IgD-negative memory B cell (primary cell): ENCODE measurements around the gene WWOX. TPM values are rescaled to one million over a fixed set of nuclear protein-coding genes. Genes with fewer than 3 reads are reported as not detected.

Experiments used
- H3K27ac Mint-ChIP-seq, 3 donors: one replicate each; pipeline ENCODE4 v1.8.0; 2020 to 2022; ENCODE audit warnings: mild to moderate bottlenecking in 3 of 3, mixed read lengths in 3 of 3, moderate library complexity in 1 of 3
- H3K27me3 Mint-ChIP-seq: one replicate; pipeline ENCODE4 v1.8.0; 2021; ENCODE audit warnings: mixed read lengths
- H3K36me3 Mint-ChIP-seq: one replicate; pipeline ENCODE4 v1.8.0; 2020; ENCODE audit warnings: mild to moderate bottlenecking, mixed read lengths
- H3K4me1 Mint-ChIP-seq, 3 donors: one replicate each; pipeline ENCODE4 v1.8.0; 2020 to 2022; ENCODE audit warnings: mixed read lengths in 3 of 3, mild to moderate bottlenecking in 1 of 3
- H3K4me3 Mint-ChIP-seq, 4 donors: one replicate each; pipeline ENCODE4 v1.8.0; 2020 to 2022; ENCODE audit warnings: mild to moderate bottlenecking in 4 of 4, mixed read lengths in 4 of 4, moderate library complexity in 3 of 4
- H3K9me3 Mint-ChIP-seq, 3 donors: one replicate each; pipeline ENCODE4 v1.8.0; 2020 to 2021; ENCODE audit warnings: mixed read lengths in 3 of 3, mild to moderate bottlenecking in 1 of 3
- polyA plus RNA-seq: library from polyadenylated mRNA; unstranded; fragments of 300-500 nt; fragmentation: Illumina TruSeq; gene quantifications from one replicate; pipeline ENCODE4 v1.2.3, GENCODE V29; 2021

WWOX gene
- polyA plus RNA-seq, 1 donor from 2014 or later, result 12.2 TPM

DNA sequence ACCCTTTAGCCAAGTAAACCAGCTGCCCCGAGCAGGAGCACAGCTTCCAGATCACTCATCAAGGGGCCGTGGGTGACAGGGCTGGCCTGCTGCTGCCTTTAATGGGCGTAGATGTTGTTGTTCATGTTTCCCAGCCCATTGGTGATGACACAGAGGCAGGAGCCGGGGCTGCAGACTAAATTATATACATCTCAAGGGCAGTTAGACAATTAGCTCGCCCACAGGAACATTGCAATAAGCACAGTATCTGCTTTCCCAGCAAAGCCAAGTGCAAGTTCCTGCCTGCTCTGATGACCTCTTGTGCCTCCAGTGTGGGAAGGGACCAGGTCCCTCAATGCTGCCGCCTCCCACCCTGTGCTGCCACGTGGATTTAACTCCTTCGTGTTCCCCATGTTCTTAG lies 1015.3 kb downstream of the WWOX start:
- H3K9me3 Mint-ChIP-seq, result peaks cover 0 to 2% (median 0%) of the 10 kb centered on the region in 3 donors
- H3K4me1 Mint-ChIP-seq, result no peaks in the 10 kb centered on the region
- no peak overlapping the region for H3K4me3 Mint-ChIP-seq
- H3K36me3 Mint-ChIP-seq, result peaks cover 2% of the 10 kb centered on the region
- no peak overlapping the region for H3K27ac Mint-ChIP-seq
- peaks cover 2% of the 10 kb centered on the region for H3K27me3 Mint-ChIP-seq

DNA sequence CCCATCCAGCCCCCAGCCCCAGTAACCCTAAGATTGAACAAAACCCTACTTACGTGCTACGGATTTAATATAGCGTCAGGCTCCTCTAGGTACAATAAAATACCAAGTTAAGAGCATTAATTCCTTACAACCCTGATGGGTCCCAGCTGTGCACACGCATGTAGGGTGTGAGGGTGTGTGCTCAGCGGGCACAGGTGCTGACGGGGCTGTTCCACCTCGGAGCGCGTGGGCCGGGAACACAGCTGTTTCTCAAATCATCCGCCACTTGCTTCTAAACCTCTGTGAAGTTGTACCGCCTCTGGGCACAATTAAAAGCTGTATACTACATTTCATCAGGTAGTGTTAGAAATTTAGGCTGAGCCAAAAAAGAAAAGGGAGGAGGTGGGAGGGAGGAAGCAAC lies 1022.5 kb downstream of the WWOX start:
- peaks cover 2% of the 10 kb centered on the region for H3K27me3 Mint-ChIP-seq
- H3K27ac Mint-ChIP-seq, result no peak overlapping the region
- H3K4me3 Mint-ChIP-seq, result no peak overlapping the region
- H3K4me1 Mint-ChIP-seq, result peaks cover 0 to 1% (median 0%) of the 10 kb centered on the region in 3 donors
- peaks cover 0 to 8% (median 0%) of the 10 kb centered on the region in 3 donors for H3K9me3 Mint-ChIP-seq
- peaks cover 2% of the 10 kb centered on the region for H3K36me3 Mint-ChIP-seq

DNA sequence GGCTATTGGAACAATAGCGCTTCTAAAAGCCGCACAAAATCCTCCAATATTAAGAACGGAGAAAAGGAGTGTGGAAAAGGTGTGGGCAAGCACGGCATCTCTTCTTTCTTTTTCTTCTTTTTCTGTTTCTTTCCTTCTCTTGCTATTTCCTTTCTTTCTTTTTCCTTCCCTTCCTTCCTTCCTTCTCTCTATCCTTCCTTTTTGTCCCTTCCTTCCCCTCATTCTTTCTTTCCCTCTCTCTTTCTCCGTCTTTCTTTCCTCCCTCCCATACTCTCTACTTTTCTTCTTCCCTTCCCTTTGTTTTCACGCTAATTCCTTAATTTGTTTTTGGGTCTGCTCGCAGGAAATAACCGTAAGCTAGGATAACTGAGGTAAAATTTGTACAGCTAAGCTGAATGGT lies 1022.9 kb downstream of the WWOX start:
- Mint-ChIP-seq H3K36me3 (peaks cover 2% of the 10 kb centered on the region), H3K9me3 (peaks cover 0 to 8% (median 0%) of the 10 kb centered on the region in 3 donors), H3K4me3 (no peak overlapping the region), H3K27me3 (peaks cover 2% of the 10 kb centered on the region), H3K27ac (no peak overlapping the region), H3K4me1 (peaks cover 0 to 1% (median 0%) of the 10 kb centered on the region in 3 donors)

DNA sequence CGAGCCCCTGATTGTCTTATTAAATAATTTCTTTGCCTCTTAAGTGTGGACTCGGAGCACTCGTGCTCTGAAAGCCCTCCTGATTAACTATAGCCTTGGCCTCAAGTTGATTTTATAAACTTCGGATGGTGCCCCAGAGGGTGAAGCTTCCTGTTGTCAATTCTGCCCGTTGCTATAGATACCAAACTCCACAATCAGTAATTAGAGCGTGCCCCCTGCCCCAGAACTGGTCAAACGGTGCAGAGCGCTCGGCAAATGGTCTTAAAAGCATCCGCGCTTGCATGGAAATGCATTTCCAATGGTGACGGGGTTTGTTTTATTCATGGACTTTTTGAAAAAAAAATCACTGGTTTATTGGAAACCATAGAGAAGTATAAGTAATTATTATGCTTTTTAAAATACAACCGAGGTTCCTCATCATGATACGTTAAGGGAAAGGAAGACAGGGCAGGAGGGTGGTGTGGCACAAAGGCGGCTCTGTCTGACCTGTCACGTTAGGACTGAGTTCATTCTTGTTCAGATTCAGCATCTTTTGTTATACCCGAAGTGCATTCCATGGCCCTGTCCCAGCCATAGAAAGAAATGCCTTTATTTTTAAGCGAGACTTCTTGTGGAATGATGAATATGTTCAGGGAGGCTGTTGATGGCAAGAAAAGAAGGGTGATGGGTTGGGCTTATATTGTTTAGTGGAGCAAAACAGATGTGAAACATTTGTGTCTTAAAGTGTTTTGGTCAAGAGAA lies 1024.7 kb downstream of the WWOX start:
- no peak overlapping the region for H3K4me3 Mint-ChIP-seq
- no peaks in the 10 kb centered on the region for H3K27me3 Mint-ChIP-seq
- H3K27ac Mint-ChIP-seq, result no peak overlapping the region
- H3K4me1 Mint-ChIP-seq, result peaks cover 0 to 1% (median 0%) of the 10 kb centered on the region in 3 donors
- peaks cover 2% of the 10 kb centered on the region for H3K36me3 Mint-ChIP-seq
- peaks cover 0 to 5% (median 0%) of the 10 kb centered on the region in 3 donors for H3K9me3 Mint-ChIP-seq

DNA sequence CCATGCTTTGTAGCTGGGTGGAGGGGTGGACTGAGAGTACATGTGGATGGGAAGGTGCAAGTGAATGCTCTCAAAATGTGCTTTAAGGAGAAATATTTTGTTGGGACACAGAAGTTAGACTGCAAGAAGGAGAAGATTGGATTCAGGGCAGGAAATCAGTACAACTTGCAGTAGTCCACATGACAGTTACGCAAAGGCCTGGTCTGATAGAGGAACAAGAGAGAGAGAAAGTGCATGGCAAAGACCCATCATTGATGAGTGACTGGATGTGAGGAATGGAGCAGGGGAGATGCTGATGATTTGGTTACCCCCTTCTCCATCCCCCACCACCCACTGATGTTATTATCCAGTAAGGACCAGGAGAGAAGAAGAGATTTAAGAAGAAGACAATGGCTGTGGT lies 1028.3 kb downstream of the WWOX start:
- H3K9me3 Mint-ChIP-seq, result peaks cover 0 to 8% (median 4%) of the 10 kb centered on the region in 3 donors

DNA sequence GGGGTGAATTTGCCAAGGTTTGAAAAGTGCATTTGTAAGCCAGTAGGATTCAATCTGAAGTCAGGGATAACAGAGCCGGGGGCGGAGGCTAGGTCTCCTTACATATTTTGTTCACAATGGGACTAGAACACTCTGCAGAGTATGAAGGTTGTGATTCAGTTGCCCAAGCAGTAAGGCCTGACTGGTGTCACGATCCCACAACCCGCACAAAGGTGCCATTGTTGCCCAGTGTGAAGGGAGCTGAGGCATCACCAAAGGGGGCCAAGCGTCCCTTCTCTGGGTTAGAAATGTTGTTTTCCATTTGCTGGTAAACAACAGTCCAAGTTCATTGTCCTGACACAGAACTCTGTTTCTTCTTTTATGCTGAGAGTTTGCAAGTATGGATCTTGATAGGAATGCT lies 1029.3 kb downstream of the WWOX start:
- Mint-ChIP-seq H3K4me3 (no peak overlapping the region), H3K9me3 (peaks cover 0 to 4% (median 3%) of the 10 kb centered on the region in 3 donors), H3K36me3 (peaks cover 3% of the 10 kb centered on the region), H3K27ac (no peak overlapping the region), H3K4me1 (no peaks in the 10 kb centered on the region), H3K27me3 (no peaks in the 10 kb centered on the region)

More for the DNA sequence above, 1028.3 kb downstream of the WWOX start:
- Mint-ChIP-seq H3K4me3 (no peak overlapping the region), H3K4me1 (no peaks in the 10 kb centered on the region), H3K27ac (no peak overlapping the region), H3K27me3 (no peaks in the 10 kb centered on the region), H3K36me3 (peaks cover 3% of the 10 kb centered on the region)

DNA sequence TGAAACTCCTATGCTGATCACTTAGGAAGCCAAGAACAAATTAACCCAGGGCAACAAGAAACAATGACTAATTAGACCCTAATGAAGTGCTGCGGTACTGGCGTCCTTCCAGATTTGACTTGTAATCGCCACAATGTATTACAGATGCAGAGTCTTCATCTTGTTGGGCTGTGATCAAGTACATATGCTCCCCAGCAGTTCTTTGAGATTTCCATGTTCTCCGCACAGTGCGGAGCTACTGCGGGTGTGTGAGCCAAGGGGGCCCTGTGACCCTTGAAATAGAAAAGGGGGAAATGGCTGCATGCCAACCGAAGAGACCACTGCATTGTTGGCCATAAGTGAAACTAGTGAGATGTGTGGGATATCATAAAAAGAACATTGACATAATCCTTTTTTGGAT lies 1031.2 kb downstream of the WWOX start:
- H3K36me3 Mint-ChIP-seq, result peaks cover 3% of the 10 kb centered on the region
- H3K4me1 Mint-ChIP-seq, result no peaks in the 10 kb centered on the region
- no peak overlapping the region for H3K27ac Mint-ChIP-seq
- peaks cover 0 to 4% (median 3%) of the 10 kb centered on the region in 3 donors for H3K9me3 Mint-ChIP-seq
- no peaks in the 10 kb centered on the region for H3K27me3 Mint-ChIP-seq
- no peak overlapping the region for H3K4me3 Mint-ChIP-seq

DNA sequence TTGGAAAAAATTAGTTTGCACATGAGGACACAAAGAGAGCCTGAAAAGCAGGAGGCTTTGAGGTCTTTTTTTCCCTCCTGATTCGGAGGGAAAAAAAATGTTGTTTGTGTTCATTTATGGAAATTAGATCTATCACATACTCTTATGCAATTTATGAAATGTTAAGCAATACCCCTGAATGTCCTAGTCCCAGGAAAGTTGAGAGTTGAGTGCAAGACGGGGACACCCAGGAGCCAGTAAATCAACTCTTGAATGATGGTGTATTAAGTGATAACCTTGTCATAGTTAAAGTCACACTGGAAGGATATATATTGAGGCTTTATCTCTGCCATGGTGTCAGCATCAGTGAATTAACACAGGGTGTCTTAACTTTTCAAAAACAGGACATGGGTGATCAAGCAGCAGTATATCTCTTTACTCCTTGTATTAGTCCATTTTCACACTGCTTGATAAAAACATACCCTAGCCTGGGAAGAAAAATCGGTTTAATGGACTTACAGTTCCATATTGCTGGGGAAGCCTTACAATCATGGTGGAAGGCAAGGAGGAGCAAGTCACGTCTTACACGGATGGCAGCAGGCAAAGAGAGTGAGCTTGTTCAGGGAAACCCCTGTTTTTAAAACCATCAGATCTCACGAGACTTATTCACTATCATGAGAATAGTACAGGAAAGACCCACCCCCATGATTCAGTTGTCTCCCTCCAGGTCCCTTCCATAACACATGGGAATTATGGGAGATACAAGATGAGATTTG lies 1032.0 kb downstream of the WWOX start:
- peaks cover 3% of the 10 kb centered on the region for H3K36me3 Mint-ChIP-seq
- no peak overlapping the region for H3K4me3 Mint-ChIP-seq
- H3K9me3 Mint-ChIP-seq, result peaks cover 0 to 4% (median 3%) of the 10 kb centered on the region in 3 donors
- H3K27ac Mint-ChIP-seq, result no peak overlapping the region
- no peaks in the 10 kb centered on the region for H3K4me1 Mint-ChIP-seq
- H3K27me3 Mint-ChIP-seq, result no peaks in the 10 kb centered on the region

DNA sequence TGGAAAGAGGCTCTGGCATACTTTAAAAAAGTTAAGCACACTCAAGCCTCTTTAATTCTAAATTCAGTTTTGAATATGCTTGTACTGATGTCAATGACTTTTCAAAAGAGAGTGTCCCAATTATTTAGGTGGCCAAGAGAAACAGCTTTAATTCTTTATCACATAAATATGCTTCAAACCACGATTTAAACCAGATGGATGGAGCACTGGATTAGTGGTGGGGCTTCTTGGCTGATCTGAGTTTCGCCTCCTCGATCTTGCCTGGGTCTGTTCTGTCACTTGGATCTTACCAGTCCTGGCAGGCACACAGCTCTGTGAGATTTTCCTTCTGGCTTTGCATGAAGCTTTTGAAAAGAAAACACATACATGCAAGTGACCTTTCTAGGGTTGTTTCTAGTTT lies 1033.2 kb downstream of the WWOX start:
- H3K27ac Mint-ChIP-seq, result no peak overlapping the region
- H3K9me3 Mint-ChIP-seq, result peaks cover 0 to 4% (median 3%) of the 10 kb centered on the region in 3 donors
- H3K4me3 Mint-ChIP-seq, result no peak overlapping the region
- no peaks in the 10 kb centered on the region for H3K4me1 Mint-ChIP-seq
- no peaks in the 10 kb centered on the region for H3K27me3 Mint-ChIP-seq
- peaks cover 3% of the 10 kb centered on the region for H3K36me3 Mint-ChIP-seq

DNA sequence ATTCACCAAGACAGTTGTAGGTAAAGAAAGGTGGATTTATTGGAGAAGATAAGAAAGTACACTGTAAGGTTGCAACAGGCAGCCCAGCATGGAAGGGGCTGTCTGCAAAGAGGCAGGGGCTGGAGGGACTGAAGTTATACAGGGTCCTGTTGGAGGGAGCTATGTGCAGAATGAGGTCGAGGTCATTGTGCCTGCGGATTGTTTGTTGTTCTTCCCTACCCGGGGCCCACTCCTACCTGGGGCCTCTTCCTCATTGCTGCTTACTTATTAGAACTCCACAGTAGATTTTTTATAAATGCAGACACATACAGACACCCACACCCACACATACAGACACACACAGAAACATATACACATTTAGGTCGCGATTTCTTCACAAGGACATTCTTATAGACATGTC lies 1034.8 kb downstream of the WWOX start:
- Mint-ChIP-seq H3K4me1 (no peaks in the 10 kb centered on the region), H3K4me3 (no peak overlapping the region), H3K27ac (peak overlapping the region in 1 of 3 donors; percentile 35), H3K36me3 (peaks cover 3% of the 10 kb centered on the region), H3K27me3 (no peaks in the 10 kb centered on the region), H3K9me3 (peaks cover 0 to 4% (median 3%) of the 10 kb centered on the region in 3 donors)

DNA sequence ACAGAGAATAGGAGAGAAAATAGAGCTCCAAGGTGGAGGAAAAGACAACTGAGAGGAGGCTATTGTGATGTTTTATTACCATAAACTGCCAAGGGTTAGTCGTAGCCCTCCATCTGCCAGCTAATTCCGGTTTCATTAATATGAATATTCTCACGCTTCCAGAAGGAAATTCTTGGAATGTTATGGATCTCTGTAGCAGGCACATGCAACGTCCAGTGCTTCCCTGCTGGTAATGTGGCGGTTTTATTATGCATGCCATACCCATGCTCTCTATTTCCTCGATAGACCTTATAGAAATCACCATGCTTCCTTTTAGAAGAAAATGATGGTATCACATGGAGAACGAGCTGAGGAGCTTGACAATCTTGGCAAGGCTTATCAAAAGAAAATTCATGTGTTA lies 1037.5 kb downstream of the WWOX start:
- Mint-ChIP-seq H3K4me3 (no peak overlapping the region), H3K27ac (no peak overlapping the region), H3K9me3 (no peaks in the 10 kb centered on the region), H3K4me1 (no peaks in the 10 kb centered on the region), H3K27me3 (no peaks in the 10 kb centered on the region), H3K36me3 (no peaks in the 10 kb centered on the region)

DNA sequence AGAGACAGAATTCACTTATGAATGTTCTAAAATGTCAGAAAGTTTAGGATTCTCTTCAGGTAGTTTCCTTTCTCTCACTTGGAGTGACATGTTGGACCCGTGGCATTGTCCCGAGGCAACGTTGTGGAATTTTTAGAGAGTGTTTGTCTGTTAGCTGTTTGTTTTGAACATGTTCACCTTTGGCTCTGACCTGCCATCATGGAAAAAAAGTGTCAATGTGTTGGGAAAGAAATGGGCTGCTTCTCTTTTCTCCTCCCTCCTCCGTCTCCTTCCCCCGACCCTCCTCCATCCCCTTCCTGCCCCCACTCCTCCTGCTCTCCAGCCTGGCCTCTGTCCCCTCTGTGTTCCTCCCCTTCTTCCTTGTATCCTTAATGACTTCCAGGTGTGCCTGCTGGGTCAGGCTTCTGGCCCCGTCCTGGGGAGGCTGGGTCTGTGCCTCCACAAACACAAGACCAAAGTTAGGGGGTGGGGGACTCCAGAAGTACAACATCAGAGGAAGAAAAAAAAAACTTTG lies 1038.0 kb downstream of the WWOX start:
- H3K4me1 Mint-ChIP-seq, result no peaks in the 10 kb centered on the region
- no peaks in the 10 kb centered on the region for H3K36me3 Mint-ChIP-seq
- no peak overlapping the region for H3K27ac Mint-ChIP-seq
- H3K4me3 Mint-ChIP-seq, result no peak overlapping the region
- no peaks in the 10 kb centered on the region for H3K9me3 Mint-ChIP-seq
- no peaks in the 10 kb centered on the region for H3K27me3 Mint-ChIP-seq

DNA sequence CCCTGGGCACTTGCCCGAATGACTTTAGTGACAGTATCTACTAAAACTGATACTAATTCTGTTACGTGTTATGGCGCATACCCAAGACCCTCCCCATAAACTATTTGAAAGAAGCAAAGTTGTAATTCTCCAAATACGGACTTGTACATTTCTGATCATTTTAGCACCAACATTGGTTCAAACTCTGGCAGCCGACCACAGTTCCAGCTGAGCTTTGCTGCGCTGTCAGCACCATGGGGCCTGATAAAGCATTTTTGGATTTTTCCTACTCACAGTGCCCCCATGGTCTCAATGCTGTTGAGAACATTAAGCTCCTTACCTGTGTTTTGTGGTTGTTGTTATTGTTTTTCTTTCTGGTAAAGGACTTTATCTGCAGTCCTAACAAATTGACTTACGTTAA lies 1040.3 kb downstream of the WWOX start:
- no peaks in the 10 kb centered on the region for H3K4me1 Mint-ChIP-seq
- H3K36me3 Mint-ChIP-seq, result no peaks in the 10 kb centered on the region
- no peak overlapping the region for H3K4me3 Mint-ChIP-seq
- no peak overlapping the region for H3K27ac Mint-ChIP-seq
- no peaks in the 10 kb centered on the region for H3K27me3 Mint-ChIP-seq
- H3K9me3 Mint-ChIP-seq, result no peaks in the 10 kb centered on the region

DNA sequence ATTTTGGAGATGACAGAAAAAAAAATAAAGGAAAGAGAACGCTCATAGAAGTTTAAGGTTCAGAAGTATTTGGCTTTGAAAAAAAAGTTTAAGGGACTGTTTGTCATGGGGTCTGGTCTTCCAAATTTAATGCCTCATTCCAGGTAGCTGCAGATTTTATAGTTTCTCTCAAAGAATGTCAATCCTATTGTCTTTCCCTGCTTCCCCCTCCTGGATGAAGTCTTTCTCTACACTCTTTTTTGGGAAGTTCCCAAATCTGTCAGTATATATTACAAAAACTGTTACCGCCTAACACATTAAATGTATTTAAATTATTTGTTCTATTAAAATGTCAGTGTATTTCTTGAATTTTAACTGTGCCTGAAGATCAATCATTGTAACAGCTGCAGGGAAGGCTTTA lies 1043.6 kb downstream of the WWOX start:
- no peak overlapping the region for H3K4me3 Mint-ChIP-seq
- peaks cover 0 to 3% (median 2%) of the 10 kb centered on the region in 3 donors for H3K9me3 Mint-ChIP-seq
- no peak overlapping the region for H3K27ac Mint-ChIP-seq
- H3K4me1 Mint-ChIP-seq, result no peaks in the 10 kb centered on the region
- no peaks in the 10 kb centered on the region for H3K36me3 Mint-ChIP-seq
- no peaks in the 10 kb centered on the region for H3K27me3 Mint-ChIP-seq

DNA sequence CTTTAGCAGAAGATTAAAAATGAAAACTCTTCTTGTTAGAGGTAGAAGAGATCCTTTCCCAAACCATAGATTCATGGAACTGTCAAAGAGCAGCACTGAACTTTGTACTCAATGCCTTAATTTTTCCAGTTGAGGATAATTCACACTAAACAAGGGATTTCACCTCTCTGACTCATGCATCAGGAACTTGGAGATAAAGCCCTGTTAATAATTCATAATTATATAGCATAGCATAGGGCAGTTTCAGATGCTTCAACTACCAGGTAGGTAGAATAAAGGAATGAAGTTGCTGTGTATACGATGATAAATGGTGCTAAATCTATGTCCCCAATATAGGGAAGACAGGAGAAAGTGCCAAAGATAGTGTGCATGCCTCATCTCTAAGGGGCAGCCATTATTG lies 1050.7 kb downstream of the WWOX start:
- Mint-ChIP-seq H3K4me1 (no peaks in the 10 kb centered on the region), H3K4me3 (no peak overlapping the region), H3K36me3 (no peaks in the 10 kb centered on the region), H3K27me3 (no peaks in the 10 kb centered on the region), H3K9me3 (peaks cover 0 to 3% (median 2%) of the 10 kb centered on the region in 3 donors), H3K27ac (no peak overlapping the region)
